K562 (cell line): ENCODE measurements around the gene FANCC. TPM values are rescaled to one million over a fixed set of nuclear protein-coding genes. Genes with fewer than 3 reads are reported as not detected.

Experiments
- ATAC-seq: fragments of 200-7000 bp; cut with Tn5 transposase; 3 replicates; pipeline ENCODE4 v1.9.1; 2020; ENCODE audit warnings: moderate library complexity
- BruUV-seq: library from RNA; stranded (reverse); fragments of 400-500 nt; replicated peaks from 2 replicates; lab custom pipeline; 2021; lab: Mats Ljungman, UMichigan
- CTCF ChIA-PET: fragments of 300-600 bp; formaldehyde crosslinking; extraction: SDS; loops from one replicate; lab custom pipeline; 2021; ENCODE audit warnings: low intra/inter-chr PET ratio; lab: Yijun Ruan, JAX
- POLR2A ChIA-PET: fragments of 300-600, 350-650 bp; sonication (Branson Sonifier 250); formaldehyde crosslinking; extraction: SDS; loops from one replicate; lab custom pipeline; 2021; ENCODE audit warnings: antibody characterized with exemption, inconsistent platforms; lab: Yijun Ruan, JAX
- DNase-seq, 4 experiments: peaks; one replicate each; pipeline versions ENCODE4 v3.0.0 to v3.0.0-alpha.2; 2011 to 2018; ENCODE audit warnings: low spot score in 3 of 4, mixed read lengths in 3 of 4; ENCODE audit errors: extremely low read depth in 1 of 4
- FAIRE-seq: peaks from 2 replicates; lab custom pipeline; 2011; peaks lifted over from hg19 to GRCh38; lab: Jason Lieb, UNC
- H2AFZ ChIP-seq: 2 replicates; pipeline ENCODE4 v1.6.0; 2011; ENCODE audit warnings: low read depth, low read length, control low read depth, inconsistent platforms
- H3K27ac ChIP-seq: fragments of 200-600 bp; 3 replicates; pipeline ENCODE4 v1.8.0; 2011; ENCODE audit warnings: low read depth, mild to moderate bottlenecking, control low read depth, inconsistent platforms, low read length, moderate library complexity, mixed read lengths; ENCODE audit errors: extremely low read depth
- H3K27me3 ChIP-seq, 2 experiments: fragments of 300-600 bp in 1 of 2; 2 replicates in 1 of 2; 3 replicates in 1 of 2; pipeline versions ENCODE4 v1.6.0 to v1.8.0; 2011; ENCODE audit warnings: inconsistent platforms in 2 of 2, low read length in 2 of 2, mild to moderate bottlenecking in 1 of 2, mixed read lengths in 1 of 2, moderate library complexity in 1 of 2; ENCODE audit not compliant: control insufficient read depth in 2 of 2, insufficient read depth in 2 of 2
- H3K36me3 ChIP-seq: fragments of 300-600 bp; 3 replicates; pipeline ENCODE4 v1.8.0; 2011; ENCODE audit warnings: mild to moderate bottlenecking, low read length, inconsistent platforms; ENCODE audit not compliant: control insufficient read depth, insufficient read depth
- H3K4me1 ChIP-seq, 2 experiments: fragments of 200-600 bp in 1 of 2; replicated peaks in 1 of 2; 2 replicates in 1 of 2; 3 replicates in 1 of 2; pipeline versions ENCODE4 v1.5.1 to v1.8.0; 2011; ENCODE audit warnings: inconsistent platforms in 2 of 2, low read length in 2 of 2, mild to moderate bottlenecking in 1 of 2, mixed read lengths in 1 of 2, moderate library complexity in 1 of 2; ENCODE audit not compliant: control insufficient read depth in 2 of 2, insufficient read depth in 2 of 2
- H3K4me2 ChIP-seq: 2 replicates; pipeline ENCODE4 v1.6.1; 2011; ENCODE audit warnings: low read length, control low read depth, inconsistent platforms, mixed read lengths; ENCODE audit not compliant: insufficient read depth
- H3K4me3 ChIP-seq: fragments of 200-600 bp; sonication (generic), shearing (Covaris generic); 2 replicates; pipeline ENCODE4 v1.5.1; 2016; ENCODE audit warnings: control low read depth, inconsistent platforms
- H3K79me2 ChIP-seq: fragments of 200-600 bp; 3 replicates; pipeline ENCODE4 v1.8.0; 2011; ENCODE audit warnings: low read length, inconsistent platforms; ENCODE audit not compliant: control insufficient read depth, insufficient read depth
- H3K9ac ChIP-seq, 2 experiments: 2 replicates each; pipeline versions ENCODE4 v1.6.0 to v1.6.1; 2011; ENCODE audit warnings: low read depth in 2 of 2, low read length in 2 of 2, control low read depth in 1 of 2, inconsistent platforms in 1 of 2, mild to moderate bottlenecking in 1 of 2, mixed read lengths in 1 of 2; ENCODE audit not compliant: insufficient read depth in 1 of 2
- H3K9me1 ChIP-seq: one replicate; pipeline ENCODE4 v1.6.0; 2011; ENCODE audit warnings: inconsistent platforms, mild to moderate bottlenecking, low read length, moderate library complexity; ENCODE audit not compliant: control insufficient read depth, insufficient read depth
- H3K9me3 ChIP-seq: replicated peaks from 2 replicates; pipeline ENCODE4 v1.5.1; 2011; ENCODE audit warnings: low read depth, low read length, inconsistent platforms; ENCODE audit not compliant: control insufficient read depth, insufficient read depth
- H4K20me1 ChIP-seq: replicated peaks from 2 replicates; pipeline ENCODE4 v1.6.1; 2011; ENCODE audit warnings: low read length, inconsistent platforms, mixed read lengths; ENCODE audit not compliant: control insufficient read depth, insufficient read depth
- HDAC2 ChIP-seq: fragments of 450-650 bp; IDR thresholded peaks from 2 replicates; pipeline ENCODE4 v1.6.1; 2016; ENCODE audit warnings: mild to moderate bottlenecking
- HNRNPH1 ChIP-seq: fragments of 200-400 bp; formaldehyde crosslinking; optimal IDR thresholded peaks from 2 replicates; pipeline ENCODE3; 2017; ENCODE audit warnings: low read depth, mild to moderate bottlenecking, low read length, moderate library complexity
- PHB2 ChIP-seq: fragments of 450-650 bp; IDR thresholded peaks from 2 replicates; pipeline ENCODE4 v1.6.1; 2017; ENCODE audit warnings: low read depth
- RAD21 ChIP-seq, 2 experiments: fragments of 250-450 bp in 1 of 2; fragments of 450-650 bp in 1 of 2; sonication (Bioruptor Pico) in 1 of 2; formaldehyde crosslinking in 1 of 2; IDR thresholded peaks in 1 of 2; conservative IDR thresholded peaks in 1 of 2; 2 replicates each; pipeline versions ENCODE4 v1.4.0 to v1.8.0; 2020 to 2022; ENCODE audit warnings: mild to moderate bottlenecking in 2 of 2, moderate library complexity in 1 of 2
- RFX5 ChIP-seq: IDR thresholded peaks from 2 replicates; pipeline ENCODE4 v1.6.1; 2011; ENCODE audit warnings: low read depth, mild to moderate bottlenecking, improper control_type of control experiment, low read length
- SLC30A9 ChIP-seq: fragments of 250-450 bp; sonication (Bioruptor Pico); IDR thresholded peaks from 2 replicates; pipeline ENCODE4 v1.8.0; 2022; ENCODE audit warnings: mild to moderate bottlenecking, moderate library complexity
- SNRNP70 ChIP-seq: fragments of 200-400 bp; formaldehyde crosslinking; optimal IDR thresholded peaks from 2 replicates; pipeline ENCODE3; 2017; ENCODE audit warnings: low read depth, low read length
- ZFP36 ChIP-seq: fragments of 150-350 bp; IDR thresholded peaks from 2 replicates; pipeline ENCODE4 v1.6.1; 2018; ENCODE audit warnings: low read length, low read depth; ENCODE audit not compliant: partially characterized antibody
- ZNF57 ChIP-seq: fragments of 450-650 bp; formaldehyde crosslinking; IDR thresholded peaks from 2 replicates; pipeline ENCODE4 v1.4.0; 2020; ENCODE audit warnings: mild to moderate bottlenecking, moderate library complexity
- WGBS: fragments of 100-300 bp; shearing (Covaris generic); methylation state at CpG from one replicate; pipeline ENCODE4 v1.1.6; 2016; ENCODE audit warnings: low coverage, mixed read lengths; ENCODE audit not compliant: insufficient coverage; ENCODE audit errors: missing lambda C conversion rate; 5-methylcytosine and 5-hydroxymethylcytosine counted together
- in situ Hi-C: fragments of 300-500 bp; cut with MboI; formaldehyde crosslinking; loops from 4 replicates; pipeline ENCODE4 v1.15.0; 2018; ENCODE audit warnings: inconsistent platforms, mixed read lengths
- intact Hi-C: fragments of 100-400 bp; cut with micrococcal nuclease; formaldehyde crosslinking; loops from 2 replicates; pipeline ENCODE4 v1.14.2; 2022
- polyA plus RNA-seq, 8 experiments: library from polyadenylated mRNA; depleted of rRNA in 4 of 8; stranded (reverse) in 5 of 8; unstranded in 3 of 8; fragments of >200 nt; fragmentation: Nextera tagmentation in 2 of 8; fragmentation: Illumina TruSeq in 1 of 8; extraction: Ambion mirVana in 2 of 8; extraction: Trizol in 1 of 8; gene quantifications; 2 replicates each; pipeline versions ENCODE4 v1.2.1 to v1.2.3, GENCODE V29; 2011 to 2014; ENCODE audit warnings: inconsistent platforms in 1 of 8, missing spikeins in 1 of 8
- total RNA-seq, 7 experiments: library from RNA; depleted of rRNA in 6 of 7; stranded (reverse); fragments of >200 nt in 6 of 7; fragmentation: Illumina TruSeq in 2 of 7; extraction: Trizol in 2 of 7; gene quantifications; 2 replicates each; pipeline versions ENCODE4 v1.2.1 to v1.2.3, GENCODE V29; 2011 to 2021; ENCODE audit warnings: low replicate concordance in 1 of 7
- TF ChIP-seq, protein P1 (sequence below), 3 experiments: IDR thresholded peaks in 2 of 3; conservative IDR thresholded peaks in 1 of 3; 2 replicates each; pipeline ENCODE4 v1.5.1; 2011 to 2012; ENCODE audit warnings: low read length in 3 of 3, mild to moderate bottlenecking in 3 of 3, control low read depth in 2 of 3, improper control_type of control experiment in 1 of 3, inconsistent platforms in 1 of 3, low read depth in 1 of 3, mixed read lengths in 1 of 3, moderate library complexity in 1 of 3; ENCODE audit not compliant: insufficient read depth in 2 of 3

FANCC gene
- total and polyA plus RNA-seq, 9 of the 15 experiments (the other 6 are each of a cell fraction or from before 2014, with no cell fraction given): 4.6 to 18.4 (median 14.2) TPM

- 6% methylated on average over 5 of the region's 6 CpGs for WGBS
- no peak overlapping the region for H2AFZ ChIP-seq
- ATAC-seq: no peak
- FAIRE-seq: no peak
- H3K9ac ChIP-seq: no peak overlapping the region
- no peak overlapping the region for H3K4me3 ChIP-seq
- no peak overlapping the region for H3K4me2 ChIP-seq
- H3K9me1 ChIP-seq: no peaks in the 10 kb centered on the region
- CTCF ChIA-PET: no interaction called here
- no peaks in the 10 kb centered on the region for H3K36me3 ChIP-seq
- peaks cover 2 to 4% of the 10 kb centered on the region in 2 experiments; a peak in 2 of 5 replicates for H3K27me3 ChIP-seq
- no TSS peak for BruUV-seq
- in situ Hi-C loops: no loop called here
- POLR2A ChIA-PET: no interaction called here
- H3K79me2 ChIP-seq: no peaks in the 10 kb centered on the region
- H4K20me1 ChIP-seq: no peaks in the 10 kb centered on the region
- intact Hi-C loops: no loop called here
- no peak overlapping the region for H3K27ac ChIP-seq
- no peaks in the 10 kb centered on the region for H3K4me1 ChIP-seq
- TF ChIP-seq SNRNP70 (no peak), PHB2 (no peak), SLC30A9 (no peak), ZFP36 (no peak), ZNF57 (CRISPR knock-in tag) (no peak), HDAC2 (no peak)
- no peak for DNase-seq
- no peaks in the 10 kb centered on the region for H3K9me3 ChIP-seq
Measured at GRCh38 chr9:95338243-95338642, 20.7 kb upstream of the FANCC start.

DNA sequence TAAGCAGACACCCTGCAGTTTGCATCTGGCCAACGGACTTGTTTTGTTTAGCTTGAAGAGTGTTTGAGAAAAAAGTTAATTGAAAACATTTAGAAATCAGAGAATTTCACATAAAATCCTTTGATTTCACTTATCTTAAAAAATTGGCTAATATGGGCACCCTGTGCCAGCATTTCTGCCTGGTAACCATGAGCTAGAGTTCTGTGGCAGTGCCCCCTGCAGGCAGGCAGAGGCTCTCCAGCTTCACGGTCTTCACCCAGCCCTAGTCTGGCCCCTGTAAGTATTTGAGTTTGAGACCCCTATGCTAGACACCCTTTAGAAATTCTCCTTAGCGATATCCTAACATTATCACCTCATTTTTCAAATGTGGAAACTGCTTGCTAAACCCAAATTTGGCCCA lies 18.8 kb upstream of the FANCC start:
- in situ Hi-C loops (no loop called here), intact Hi-C loops (no loop called here)
- Histone ChIP-seq H3K27me3 (peaks cover 0 to 14% of the 10 kb centered on the region in 2 experiments; a peak in 2 of 5 replicates), H2AFZ (no peak overlapping the region), H3K36me3 (no peaks in the 10 kb centered on the region), H3K9me1 (no peaks in the 10 kb centered on the region), H3K9ac (no peak overlapping the region), H3K9me3 (no peaks in the 10 kb centered on the region), H3K4me2 (no peak overlapping the region), H3K4me3 (no peak overlapping the region), H3K79me2 (no peaks in the 10 kb centered on the region)
- BruUV-seq: no TSS peak
- no peak for FAIRE-seq
- ATAC-seq: peak; percentile 87
- DNase-seq: peak in 2 of 4 experiments; percentile 35
- TF ChIP-seq RFX5: peak; percentile 33; the same call in 1 of the 2 replicates
- no peak for TF ChIP-seq HNRNPH1
- TF ChIP-seq RAD21 (CRISPR knock-in tag; conservative IDR thresholded peaks at IDR 0.05 in 1 of 2, IDR thresholded peaks at IDR 0.05 in 1 of 2): peak in 1 of 2 experiments; percentile 22; a peak in 1 of 4 replicates
- TF ChIP-seq, protein P1, sequence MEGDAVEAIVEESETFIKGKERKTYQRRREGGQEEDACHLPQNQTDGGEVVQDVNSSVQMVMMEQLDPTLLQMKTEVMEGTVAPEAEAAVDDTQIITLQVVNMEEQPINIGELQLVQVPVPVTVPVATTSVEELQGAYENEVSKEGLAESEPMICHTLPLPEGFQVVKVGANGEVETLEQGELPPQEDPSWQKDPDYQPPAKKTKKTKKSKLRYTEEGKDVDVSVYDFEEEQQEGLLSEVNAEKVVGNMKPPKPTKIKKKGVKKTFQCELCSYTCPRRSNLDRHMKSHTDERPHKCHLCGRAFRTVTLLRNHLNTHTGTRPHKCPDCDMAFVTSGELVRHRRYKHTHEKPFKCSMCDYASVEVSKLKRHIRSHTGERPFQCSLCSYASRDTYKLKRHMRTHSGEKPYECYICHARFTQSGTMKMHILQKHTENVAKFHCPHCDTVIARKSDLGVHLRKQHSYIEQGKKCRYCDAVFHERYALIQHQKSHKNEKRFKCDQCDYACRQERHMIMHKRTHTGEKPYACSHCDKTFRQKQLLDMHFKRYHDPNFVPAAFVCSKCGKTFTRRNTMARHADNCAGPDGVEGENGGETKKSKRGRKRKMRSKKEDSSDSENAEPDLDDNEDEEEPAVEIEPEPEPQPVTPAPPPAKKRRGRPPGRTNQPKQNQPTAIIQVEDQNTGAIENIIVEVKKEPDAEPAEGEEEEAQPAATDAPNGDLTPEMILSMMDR (IDR thresholded peaks at IDR 0.05 in 2 of 3, conservative IDR thresholded peaks at IDR 0.05 in 1 of 3; ENCODE audit: insufficient read depth in 2 of 3, low read depth in 1 of 3, low read length in 3 of 3): peak; percentile 41 to 67 (median 52)
- TF ChIP-seq, all 486 proteins: peak for 3
- H3K27ac ChIP-seq: no peak overlapping the region
- ChIA-PET POLR2A (interaction anchor here (0.6 to 1.1 kb wide), 4 partner anchors 8 to 995 kb away, joined by 3 read pairs; no protein-coding TSS in a partner anchor), CTCF (interaction anchor here (0.6 kb wide), 1 partner anchor 165 kb away, joined by 4 read pairs; no protein-coding TSS in a partner anchor)
- no peaks in the 10 kb centered on the region for H4K20me1 ChIP-seq
- H3K4me1 ChIP-seq: no peaks in the 10 kb centered on the region
- WGBS: 0% methylated on average over 3 of the region's 3 CpGs
